ENCODE measurements around the gene HSBP1. TPM values are rescaled to one million over a fixed set of nuclear protein-coding genes. Genes with fewer than 3 reads are reported as not detected.

The HSBP1 gene
- total and polyA plus RNA-seq, 5 experiments from 2014 or later = 17.6 to 30.1 (median 25.3) TPM

DNA sequence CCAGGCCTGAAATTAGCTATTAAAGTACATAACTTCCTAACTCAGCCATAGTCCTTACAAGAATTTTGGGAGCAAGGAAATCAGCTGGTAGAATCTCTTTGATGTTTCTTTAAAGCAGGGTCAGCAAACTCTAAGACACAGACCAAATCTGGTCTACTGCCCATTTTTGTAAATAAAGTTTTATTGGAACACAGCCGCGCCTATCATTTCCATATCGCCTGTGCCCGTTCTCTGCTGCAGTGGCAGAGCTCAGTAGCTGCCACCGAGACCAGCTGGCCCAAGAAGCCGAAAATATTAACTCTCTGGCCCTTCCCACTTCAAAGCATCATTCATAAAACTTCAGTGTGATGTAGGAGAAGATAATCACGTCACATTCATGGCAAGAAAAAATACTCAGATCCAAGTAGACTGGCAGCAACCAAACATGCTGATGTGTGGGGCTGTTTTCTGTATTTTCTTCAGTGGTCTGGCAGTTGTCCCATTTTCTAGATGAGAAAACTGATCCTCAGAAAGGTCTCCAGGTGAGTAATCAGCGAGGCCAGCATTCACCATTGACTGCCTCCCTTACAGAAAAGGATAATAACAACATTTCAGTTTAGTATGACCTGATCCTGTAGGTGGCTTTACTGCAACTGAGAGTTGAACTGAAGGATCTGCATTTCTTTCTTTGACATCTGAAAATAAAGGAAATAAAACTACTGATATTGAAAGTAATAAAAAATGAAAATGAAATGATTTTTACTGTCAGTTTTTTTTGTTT lies 18.0 kb upstream of the HSBP1 start:
- H3K27me3 Mint-ChIP-seq = peaks cover 5 to 13% (median 11%) of the 10 kb centered on the region in 5 donors
- peaks cover 0 to 6% (median 0%) of the 10 kb centered on the region in 4 donors for H3K4me1 Mint-ChIP-seq
- H3K4me3 Mint-ChIP-seq = no peak overlapping the region
- peaks cover 0 to 1% (median 0%) of the 10 kb centered on the region in 9 donors for H3K9me3 Mint-ChIP-seq
- no peak overlapping the region for H3K27ac Mint-ChIP-seq
- DNase-seq (no peak), ATAC-seq (no peak)
- POLR2A ChIA-PET = no interaction called here
- H3K36me3 Mint-ChIP-seq = peaks cover 0 to 4% (median 0%) of the 10 kb centered on the region in 3 donors

DNA sequence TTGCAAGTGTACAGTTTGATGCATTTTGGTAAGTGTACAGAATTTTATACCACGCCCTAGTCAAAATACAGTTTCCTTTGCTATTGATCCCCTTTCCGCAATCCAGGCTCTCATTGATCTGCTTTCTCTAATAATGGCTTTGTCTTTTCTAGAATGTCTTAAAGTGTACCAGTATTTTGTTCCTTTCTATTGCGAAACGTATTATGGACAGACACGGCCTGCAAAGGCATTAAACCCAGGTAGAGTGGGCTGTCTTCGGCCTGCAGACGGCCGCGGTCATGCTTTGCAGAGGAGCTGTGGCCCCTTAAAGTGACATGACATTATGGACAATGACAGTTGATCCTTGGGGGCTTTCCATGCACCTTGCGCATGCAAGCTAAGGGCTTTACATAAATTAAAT lies 15.9 kb upstream of the HSBP1 start:
- Mint-ChIP-seq H3K4me1 (peaks cover 0 to 6% (median 0%) of the 10 kb centered on the region in 4 donors), H3K9me3 (no peaks in the 10 kb centered on the region), H3K36me3 (peaks cover 0 to 4% (median 0%) of the 10 kb centered on the region in 3 donors), H3K27ac (no peak overlapping the region), H3K27me3 (peaks cover 3 to 23% (median 11%) of the 10 kb centered on the region in 5 donors), H3K4me3 (no peak overlapping the region)
- POLR2A ChIA-PET = no interaction called here
- ATAC-seq (no peak), DNase-seq (no peak)

DNA sequence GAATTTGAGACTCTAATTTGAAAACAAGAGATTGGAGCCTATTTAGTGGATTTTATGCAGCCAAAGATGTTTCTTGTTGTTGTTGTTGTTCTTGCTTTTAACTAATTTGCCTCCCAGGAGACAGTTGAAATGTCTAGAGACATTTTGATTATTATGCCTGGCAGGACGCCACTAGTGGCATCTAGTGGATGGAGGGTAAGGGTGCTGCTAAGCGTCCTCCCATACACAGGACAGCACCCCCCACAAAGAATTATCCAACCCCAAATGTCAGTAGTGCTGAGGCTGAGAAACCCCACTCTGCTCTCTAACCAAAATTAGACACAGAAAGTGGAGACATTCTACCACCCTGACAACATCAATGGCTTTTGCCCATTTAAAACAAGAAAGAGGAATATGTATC lies 15.4 kb upstream of the HSBP1 start:
- DNase-seq (no peak), ATAC-seq (no peak)
- no peak overlapping the region for H3K27ac Mint-ChIP-seq
- no peaks in the 10 kb centered on the region for H3K9me3 Mint-ChIP-seq
- H3K27me3 Mint-ChIP-seq = peaks cover 4 to 24% (median 11%) of the 10 kb centered on the region in 5 donors
- POLR2A ChIA-PET = no interaction called here
- peaks cover 0 to 4% (median 0%) of the 10 kb centered on the region in 3 donors for H3K36me3 Mint-ChIP-seq
- H3K4me3 Mint-ChIP-seq = no peak overlapping the region
- peaks cover 0 to 6% (median 0%) of the 10 kb centered on the region in 4 donors for H3K4me1 Mint-ChIP-seq

DNA sequence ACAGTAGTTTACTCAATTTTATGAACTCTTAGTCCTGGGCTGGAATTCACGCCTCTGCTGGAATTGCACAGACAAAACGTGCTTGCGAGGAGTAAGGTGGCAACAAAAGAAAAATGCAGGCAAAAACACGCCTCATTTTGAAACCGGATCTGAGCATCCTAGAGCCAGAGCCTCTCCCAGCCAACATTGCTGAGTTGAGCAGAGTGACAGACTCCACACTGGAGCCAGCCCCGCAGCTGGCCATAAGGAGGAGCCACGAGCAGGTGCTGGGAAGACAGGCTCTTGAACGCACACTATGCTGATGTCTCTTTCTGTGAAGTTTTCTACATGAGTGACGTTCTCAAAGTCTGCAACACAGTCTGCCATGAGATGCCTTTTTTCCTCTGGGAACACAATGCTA lies 14.6 kb upstream of the HSBP1 start:
- peaks cover 5 to 24% (median 13%) of the 10 kb centered on the region in 5 donors for H3K27me3 Mint-ChIP-seq
- ATAC-seq (no peak), DNase-seq (no peak)
- H3K36me3 Mint-ChIP-seq = peaks cover 0 to 4% (median 0%) of the 10 kb centered on the region in 3 donors
- POLR2A ChIA-PET = no interaction called here
- no peaks in the 10 kb centered on the region for H3K9me3 Mint-ChIP-seq
- H3K4me1 Mint-ChIP-seq = peaks cover 0 to 6% (median 0%) of the 10 kb centered on the region in 4 donors
- H3K27ac Mint-ChIP-seq = no peak overlapping the region
- no peak overlapping the region for H3K4me3 Mint-ChIP-seq

DNA sequence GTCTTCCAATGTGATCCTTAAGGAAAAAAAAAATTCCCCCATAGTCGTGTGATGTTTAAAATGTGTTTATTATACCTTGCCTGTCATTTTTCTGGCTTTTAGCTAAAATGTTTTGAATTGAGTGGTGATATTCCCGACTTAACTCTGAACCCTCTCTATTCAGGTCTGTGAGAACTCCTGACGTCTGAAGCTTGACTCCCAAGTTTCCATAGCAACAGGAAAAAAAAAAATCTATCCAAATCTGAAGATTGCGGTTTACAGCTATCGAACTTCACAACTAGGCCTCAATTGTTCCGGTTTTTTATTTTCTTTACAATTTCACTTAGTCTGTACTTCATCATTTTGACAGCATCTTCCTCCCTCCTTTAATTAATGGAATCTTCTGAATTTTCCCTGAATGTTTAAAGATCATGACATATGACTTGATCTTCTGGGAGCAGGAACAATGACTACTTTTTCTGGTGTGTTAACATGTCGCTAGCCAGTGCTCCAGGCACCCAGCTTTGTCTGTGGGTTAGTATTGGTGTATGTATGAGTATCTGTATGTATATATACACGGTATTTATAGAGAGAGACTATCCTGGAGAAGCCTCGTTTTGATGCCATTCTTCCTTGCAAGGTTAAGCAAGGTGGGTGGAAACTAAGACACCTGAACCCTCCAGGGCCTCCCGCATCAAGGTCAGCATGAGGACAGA lies 12.8 kb upstream of the HSBP1 start:
- H3K4me1 Mint-ChIP-seq = peaks cover 0 to 6% (median 0%) of the 10 kb centered on the region in 4 donors
- POLR2A ChIA-PET = interaction anchor here (0.5 kb wide), 1 partner anchor 190 kb away, joined by 11 read pairs; no protein-coding TSS in a partner anchor
- H3K27me3 Mint-ChIP-seq = peaks cover 9 to 38% (median 19%) of the 10 kb centered on the region in 5 donors
- peaks cover 0 to 4% (median 0%) of the 10 kb centered on the region in 3 donors for H3K36me3 Mint-ChIP-seq
- H3K4me3 Mint-ChIP-seq = no peak overlapping the region
- no peak overlapping the region for H3K27ac Mint-ChIP-seq
- DNase-seq = no peak
- H3K9me3 Mint-ChIP-seq = no peaks in the 10 kb centered on the region
- no peak for ATAC-seq

DNA sequence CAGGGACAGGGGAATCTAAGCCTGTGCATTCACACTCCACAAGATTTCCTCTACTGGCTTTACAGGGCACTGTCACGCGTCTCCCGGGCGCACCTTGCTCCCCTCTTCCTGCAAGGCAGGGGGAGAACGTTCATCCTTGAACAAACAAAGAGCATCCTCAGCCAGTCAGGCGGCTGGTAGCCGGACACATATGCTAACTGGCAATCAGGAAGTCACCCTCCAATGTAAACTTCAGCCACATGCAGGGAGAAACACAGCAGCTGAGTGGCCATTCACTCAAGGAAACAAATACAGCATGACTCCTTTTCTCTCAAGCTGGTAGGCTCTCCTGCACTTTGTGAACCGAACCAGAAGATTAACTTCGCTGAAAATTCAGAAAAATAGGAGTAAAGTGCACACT lies 10.8 kb upstream of the HSBP1 start:
- H3K27me3 Mint-ChIP-seq = peaks cover 6 to 40% (median 25%) of the 10 kb centered on the region in 5 donors
- no peak overlapping the region for H3K27ac Mint-ChIP-seq
- H3K4me1 Mint-ChIP-seq = peaks cover 0 to 6% (median 0%) of the 10 kb centered on the region in 4 donors
- ATAC-seq = no peak
- H3K4me3 Mint-ChIP-seq = no peak overlapping the region
- no peaks in the 10 kb centered on the region for H3K9me3 Mint-ChIP-seq
- POLR2A ChIA-PET = no interaction called here
- H3K36me3 Mint-ChIP-seq = peaks cover 0 to 4% (median 0%) of the 10 kb centered on the region in 3 donors
- DNase-seq = no peak

DNA sequence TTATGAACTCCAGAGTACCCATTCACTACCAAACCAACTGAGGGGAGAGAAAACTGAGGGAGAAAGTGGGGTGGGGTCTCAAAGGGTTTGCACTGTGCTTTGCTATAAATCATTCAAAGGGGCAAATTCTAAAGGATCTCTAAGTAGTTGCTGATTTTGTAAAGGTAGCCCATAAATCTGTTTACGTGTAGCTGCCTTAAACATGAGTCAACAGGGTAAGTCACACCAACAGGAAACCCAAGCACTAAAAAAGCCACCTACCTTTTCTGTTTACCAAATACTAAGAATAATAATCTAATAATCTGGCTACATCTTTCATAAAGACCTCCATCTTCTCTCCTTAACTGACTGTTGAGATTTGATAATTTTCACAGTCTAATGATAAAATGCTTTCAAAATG lies 8.4 kb upstream of the HSBP1 start:
- Mint-ChIP-seq H3K27me3 (peaks cover 6 to 32% (median 26%) of the 10 kb centered on the region in 5 donors), H3K9me3 (no peaks in the 10 kb centered on the region), H3K36me3 (no peaks in the 10 kb centered on the region), H3K27ac (no peak overlapping the region), H3K4me3 (no peak overlapping the region), H3K4me1 (peaks cover 0 to 2% (median 0%) of the 10 kb centered on the region in 4 donors)
- POLR2A ChIA-PET = no interaction called here
- DNase-seq (no peak), ATAC-seq (no peak)

DNA sequence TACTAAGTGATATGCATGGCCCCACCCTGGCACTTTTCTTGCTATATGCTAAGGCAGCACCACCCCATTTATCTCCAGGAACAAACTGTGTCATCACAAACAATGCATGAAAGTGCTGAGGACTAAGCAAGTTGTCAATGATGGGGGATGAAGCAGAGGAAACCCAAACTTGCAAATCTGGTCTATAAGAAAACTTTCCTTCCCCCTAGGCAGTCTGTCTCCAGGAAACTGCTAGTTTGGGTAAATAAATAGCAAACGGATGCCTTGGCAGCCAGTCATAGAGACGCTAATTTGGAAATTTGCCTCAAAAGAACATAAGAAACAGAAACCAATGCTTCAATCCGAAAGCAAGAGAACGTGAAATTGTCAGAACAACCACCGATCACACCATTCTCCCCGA lies 5.6 kb upstream of the HSBP1 start:
- ATAC-seq (no peak), DNase-seq (no peak)
- Mint-ChIP-seq H3K27me3 (peaks cover 2 to 28% (median 17%) of the 10 kb centered on the region in 5 donors), H3K4me1 (peaks cover 0 to 21% (median 5%) of the 10 kb centered on the region in 4 donors), H3K36me3 (no peaks in the 10 kb centered on the region), H3K9me3 (peaks cover 0 to 3% (median 0%) of the 10 kb centered on the region in 9 donors), H3K27ac (no peak overlapping the region), H3K4me3 (no peak overlapping the region)
- POLR2A ChIA-PET = no interaction called here

DNA sequence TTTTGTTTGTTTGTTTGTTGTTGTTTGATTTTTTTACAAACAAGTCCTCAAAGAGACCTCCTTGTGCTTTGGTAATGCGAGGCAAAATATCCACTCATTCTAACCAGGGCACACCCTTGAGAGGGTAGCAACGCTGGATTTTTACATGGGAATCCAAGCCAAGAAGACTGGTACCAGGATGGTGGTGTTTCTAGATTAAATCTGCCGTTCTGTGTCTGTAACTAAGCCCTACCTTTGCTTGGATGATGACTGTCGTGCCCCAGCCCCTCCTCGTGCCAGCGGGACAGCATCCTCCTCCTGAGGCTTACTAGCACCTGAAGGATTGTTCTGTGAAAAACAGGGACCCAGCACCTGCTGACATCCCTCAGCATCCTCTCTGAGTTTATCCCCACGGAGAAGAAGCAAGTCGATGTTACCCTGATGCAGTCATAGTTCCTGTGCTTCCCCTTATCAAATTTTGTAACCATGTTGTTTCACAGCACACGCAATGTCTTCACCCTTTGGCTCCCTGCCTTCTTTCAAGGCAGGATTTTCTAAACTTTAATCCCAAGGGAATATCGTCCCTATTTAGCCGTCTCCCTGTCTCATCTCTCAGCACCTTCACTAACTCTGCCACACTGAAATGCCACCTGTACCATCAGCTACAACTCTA lies 5.1 kb upstream of the HSBP1 start:
- POLR2A ChIA-PET = no interaction called here
- peaks cover 0 to 3% (median 0%) of the 10 kb centered on the region in 9 donors for H3K9me3 Mint-ChIP-seq
- ATAC-seq = no peak

DNA sequence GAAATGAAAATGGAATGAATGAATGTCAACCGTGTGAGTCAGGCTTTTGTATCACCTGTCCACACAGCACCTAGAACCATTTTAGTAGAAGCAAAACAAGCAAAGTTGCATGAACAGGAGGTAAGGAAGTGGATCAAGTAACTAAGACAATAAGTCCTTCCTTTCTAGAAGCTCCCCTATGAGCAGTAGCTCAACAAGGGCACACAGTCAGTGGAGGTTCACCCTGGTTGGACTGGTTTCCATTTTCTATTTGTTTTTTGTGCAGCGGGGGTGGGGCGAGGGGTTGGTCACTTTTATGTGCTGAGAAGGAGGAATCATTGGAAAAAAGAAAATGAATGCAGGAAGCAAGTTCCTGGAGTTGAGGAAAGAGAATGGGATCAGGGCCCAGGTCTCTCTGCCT lies 4.0 kb upstream of the HSBP1 start:
- Mint-ChIP-seq H3K9me3 (peaks cover 0 to 3% (median 0%) of the 10 kb centered on the region in 9 donors), H3K4me3 (no peak overlapping the region), H3K36me3 (peaks cover 0 to 6% (median 0%) of the 10 kb centered on the region in 3 donors), H3K27ac (peak overlapping the region in 2 of 10 donors; percentile 13 to 44), H3K4me1 (peaks cover 6 to 34% (median 13%) of the 10 kb centered on the region in 4 donors), H3K27me3 (peaks cover 0 to 20% (median 12%) of the 10 kb centered on the region in 5 donors)
- no peak for ATAC-seq
- POLR2A ChIA-PET = no interaction called here
- DNase-seq = no peak

More for the DNA sequence above, 5.1 kb upstream of the HSBP1 start:
- peaks cover 0 to 26% (median 7%) of the 10 kb centered on the region in 4 donors for H3K4me1 Mint-ChIP-seq
- no peak overlapping the region for H3K4me3 Mint-ChIP-seq
- H3K36me3 Mint-ChIP-seq = no peaks in the 10 kb centered on the region
- DNase-seq = no peak
- H3K27me3 Mint-ChIP-seq = peaks cover 2 to 28% (median 17%) of the 10 kb centered on the region in 5 donors
- no peak overlapping the region for H3K27ac Mint-ChIP-seq

DNA sequence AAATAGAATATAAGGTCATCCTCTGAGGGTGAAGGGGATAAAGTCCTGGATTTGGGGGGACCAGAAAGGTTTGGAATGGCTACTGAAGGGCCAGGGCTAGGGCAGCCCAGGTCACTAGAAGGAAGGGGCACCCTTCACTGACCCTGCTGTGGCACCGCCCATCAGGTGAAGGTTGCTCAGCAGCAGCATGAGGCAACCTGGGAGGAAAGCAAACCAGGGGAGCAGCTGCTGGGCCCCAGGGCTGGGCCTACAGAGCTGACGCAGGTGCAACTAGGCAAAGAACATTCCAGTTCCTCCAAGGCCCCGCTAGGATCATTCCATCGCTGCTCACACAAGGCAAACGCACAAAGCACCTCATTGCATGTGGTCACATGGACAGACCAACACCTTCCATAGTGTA lies 3.4 kb upstream of the HSBP1 start:
- peaks cover 0 to 10% (median 0%) of the 10 kb centered on the region in 3 donors for H3K36me3 Mint-ChIP-seq
- H3K4me1 Mint-ChIP-seq = peaks cover 12 to 40% (median 18%) of the 10 kb centered on the region in 4 donors
- H3K9me3 Mint-ChIP-seq = peaks cover 0 to 3% (median 0%) of the 10 kb centered on the region in 9 donors
- ATAC-seq = no peak
- no peak for DNase-seq
- peak overlapping the region in 1 of 10 donors; percentile 6 for H3K27ac Mint-ChIP-seq
- no peak overlapping the region for H3K4me3 Mint-ChIP-seq
- POLR2A ChIA-PET = no interaction called here
- H3K27me3 Mint-ChIP-seq = peaks cover 0 to 15% (median 9%) of the 10 kb centered on the region in 5 donors

DNA sequence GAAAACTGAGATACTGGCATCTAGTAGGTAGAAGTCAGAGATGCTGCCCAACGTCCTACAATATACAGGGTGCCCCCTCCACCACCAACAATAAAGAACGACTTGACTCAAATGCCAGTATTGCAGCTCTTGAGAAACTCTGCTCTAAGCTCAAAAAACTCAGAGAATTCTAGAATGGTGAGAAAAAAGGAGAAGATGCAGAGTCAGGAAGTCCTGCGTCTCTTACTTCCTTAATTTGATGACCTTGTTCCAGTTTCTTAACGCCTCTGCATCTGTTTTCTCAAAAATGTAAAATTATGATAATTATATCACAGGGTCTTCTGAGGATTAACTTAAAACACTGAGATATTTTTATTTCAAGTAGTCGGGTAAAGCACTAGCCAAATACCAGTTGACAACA lies 1.7 kb upstream of the HSBP1 start:
- POLR2A ChIA-PET = interaction anchor here (0.7 kb wide), 1 partner anchor 1491 kb away, joined by 3 read pairs; no protein-coding TSS in a partner anchor
- peaks cover 0 to 24% (median 6%) of the 10 kb centered on the region in 3 donors for H3K36me3 Mint-ChIP-seq
- H3K4me3 Mint-ChIP-seq = peak overlapping the region in 3 of 10 donors; percentile 17 to 56 (median 21)

More for the DNA sequence above, 1.7 kb upstream of the HSBP1 start:
- Mint-ChIP-seq H3K27me3 (peaks cover 0 to 12% (median 4%) of the 10 kb centered on the region in 5 donors), H3K4me1 (peaks cover 12 to 56% (median 27%) of the 10 kb centered on the region in 4 donors), H3K27ac (peak overlapping the region in 3 of 10 donors; percentile 13 to 72 (median 61)), H3K9me3 (peaks cover 0 to 3% (median 0%) of the 10 kb centered on the region in 9 donors)
- DNase-seq (no peak), ATAC-seq (no peak)

Data from naive thymus-derived CD8-positive, alpha-beta T cell (primary cell).